ENCODE measurements around the gene SELENON.

DNA sequence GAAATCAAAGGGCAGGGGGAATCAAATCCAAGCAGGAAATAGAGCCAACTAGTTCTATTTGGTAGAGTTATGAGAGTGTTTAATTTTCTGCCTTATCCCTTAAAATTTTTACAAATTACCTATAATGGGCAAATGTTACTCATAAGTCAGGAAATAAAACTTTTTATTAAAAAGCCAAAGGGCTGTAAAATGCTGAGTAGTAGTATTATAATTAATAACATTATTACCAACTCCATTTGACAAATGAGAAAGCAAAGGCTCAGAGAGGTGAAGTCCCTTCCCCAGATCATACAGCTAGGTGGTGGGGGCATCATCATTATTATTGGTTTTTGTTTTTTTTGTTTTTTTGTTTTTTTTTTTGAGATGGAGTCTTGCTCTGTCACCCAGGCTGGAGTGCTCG lies 3.4 kb downstream of the SELENON start:
- TF ChIP-seq, protein P1, sequence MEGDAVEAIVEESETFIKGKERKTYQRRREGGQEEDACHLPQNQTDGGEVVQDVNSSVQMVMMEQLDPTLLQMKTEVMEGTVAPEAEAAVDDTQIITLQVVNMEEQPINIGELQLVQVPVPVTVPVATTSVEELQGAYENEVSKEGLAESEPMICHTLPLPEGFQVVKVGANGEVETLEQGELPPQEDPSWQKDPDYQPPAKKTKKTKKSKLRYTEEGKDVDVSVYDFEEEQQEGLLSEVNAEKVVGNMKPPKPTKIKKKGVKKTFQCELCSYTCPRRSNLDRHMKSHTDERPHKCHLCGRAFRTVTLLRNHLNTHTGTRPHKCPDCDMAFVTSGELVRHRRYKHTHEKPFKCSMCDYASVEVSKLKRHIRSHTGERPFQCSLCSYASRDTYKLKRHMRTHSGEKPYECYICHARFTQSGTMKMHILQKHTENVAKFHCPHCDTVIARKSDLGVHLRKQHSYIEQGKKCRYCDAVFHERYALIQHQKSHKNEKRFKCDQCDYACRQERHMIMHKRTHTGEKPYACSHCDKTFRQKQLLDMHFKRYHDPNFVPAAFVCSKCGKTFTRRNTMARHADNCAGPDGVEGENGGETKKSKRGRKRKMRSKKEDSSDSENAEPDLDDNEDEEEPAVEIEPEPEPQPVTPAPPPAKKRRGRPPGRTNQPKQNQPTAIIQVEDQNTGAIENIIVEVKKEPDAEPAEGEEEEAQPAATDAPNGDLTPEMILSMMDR (IDR thresholded peaks at IDR 0.05; ENCODE audit: low read length), result no peak
- no peak for TF ChIP-seq EZH2 (IDR thresholded peaks at IDR 0.05; ENCODE audit: borderline replicate concordance, low read length)

Measured in OCI-LY1 (cell line).